HUES48 (cell line): ENCODE results near the gene HS6ST3.

Experiments
- H3K27ac ChIP-seq: one replicate; pipeline ENCODE4 v1.7.0; 2013; ENCODE audit warnings: low read depth, low read length, inconsistent platforms
- H3K27me3 ChIP-seq: 2 replicates; pipeline ENCODE4 v1.6.1; 2013; ENCODE audit warnings: mild to moderate bottlenecking, low read length; ENCODE audit not compliant: control insufficient read depth, insufficient read depth
- H3K36me3 ChIP-seq: 2 replicates; pipeline ENCODE4 v1.6.1; 2013; ENCODE audit warnings: low read length; ENCODE audit not compliant: control insufficient read depth, insufficient read depth
- H3K4me1 ChIP-seq: 2 replicates; pipeline ENCODE4 v1.6.1; 2013; ENCODE audit warnings: mild to moderate bottlenecking, low read length; ENCODE audit not compliant: control insufficient read depth, insufficient read depth
- H3K4me3 ChIP-seq: 2 replicates; pipeline ENCODE4 v1.5.1; 2013; ENCODE audit warnings: mild to moderate bottlenecking, low read depth, low read length
- H3K9ac ChIP-seq: 2 replicates; pipeline ENCODE4 v1.6.1; 2013; ENCODE audit warnings: mild to moderate bottlenecking, low read depth, low read length, moderate library complexity
- H3K9me3 ChIP-seq: 2 replicates; pipeline ENCODE4 v1.6.1; 2013; ENCODE audit warnings: low read length; ENCODE audit not compliant: control insufficient read depth, insufficient read depth

HS6ST3 gene

GRCh38 chr13:96397807-96398206 lies 307.9 kb downstream of the HS6ST3 start:
- no peaks in the 10 kb centered on the region for H3K4me1 ChIP-seq

GRCh38 chr13:96398486-96398885 lies 308.6 kb downstream of the HS6ST3 start:
- H3K9ac ChIP-seq: no peak overlapping the region
- no peaks in the 10 kb centered on the region for H3K36me3 ChIP-seq
- no peaks in the 10 kb centered on the region for H3K27me3 ChIP-seq
- no peaks in the 10 kb centered on the region for H3K4me1 ChIP-seq
- H3K9me3 ChIP-seq: no peaks in the 10 kb centered on the region
- H3K27ac ChIP-seq: no peak overlapping the region
- no peak overlapping the region for H3K4me3 ChIP-seq

More at GRCh38 chr13:96397807-96398206, 307.9 kb downstream of the HS6ST3 start:
- H3K9ac ChIP-seq: no peak overlapping the region
- H3K36me3 ChIP-seq: no peaks in the 10 kb centered on the region
- H3K4me3 ChIP-seq: no peak overlapping the region
- H3K27me3 ChIP-seq: no peaks in the 10 kb centered on the region
- H3K27ac ChIP-seq: no peak overlapping the region
- no peaks in the 10 kb centered on the region for H3K9me3 ChIP-seq

- Histone ChIP-seq H3K36me3 (no peaks in the 10 kb centered on the region), H3K9ac (no peak overlapping the region), H3K4me1 (peaks cover 26% of the 10 kb centered on the region), H3K4me3 (no peak overlapping the region), H3K9me3 (no peaks in the 10 kb centered on the region), H3K27me3 (no peaks in the 10 kb centered on the region), H3K27ac (no peak overlapping the region)
Measured at GRCh38 chr13:96403241-96403640, 313.3 kb downstream of the HS6ST3 start.

GRCh38 chr13:96403651-96404050 lies 313.7 kb downstream of the HS6ST3 start:
- Histone ChIP-seq H3K27ac (no peak overlapping the region), H3K9ac (no peak overlapping the region), H3K9me3 (no peaks in the 10 kb centered on the region), H3K4me3 (no peak overlapping the region), H3K4me1 (peaks cover 26% of the 10 kb centered on the region), H3K27me3 (no peaks in the 10 kb centered on the region), H3K36me3 (no peaks in the 10 kb centered on the region)

GRCh38 chr13:96415831-96416385 lies 326.0 kb downstream of the HS6ST3 start:
- Histone ChIP-seq H3K4me3 (no peak overlapping the region), H3K4me1 (peaks cover 13% of the 10 kb centered on the region), H3K27ac (no peak overlapping the region), H3K36me3 (no peaks in the 10 kb centered on the region), H3K9me3 (no peaks in the 10 kb centered on the region), H3K27me3 (no peaks in the 10 kb centered on the region), H3K9ac (no peak overlapping the region)

GRCh38 chr13:96417939-96418685 lies 328.2 kb downstream of the HS6ST3 start:
- Histone ChIP-seq H3K4me3 (no peak overlapping the region), H3K9ac (no peak overlapping the region), H3K4me1 (peaks cover 13% of the 10 kb centered on the region)

GRCh38 chr13:96421314-96421713 lies 331.4 kb downstream of the HS6ST3 start:
- Histone ChIP-seq H3K36me3 (no peaks in the 10 kb centered on the region), H3K4me3 (no peak overlapping the region), H3K27me3 (no peaks in the 10 kb centered on the region), H3K9me3 (no peaks in the 10 kb centered on the region), H3K9ac (no peak overlapping the region), H3K27ac (no peak overlapping the region), H3K4me1 (peaks cover 3% of the 10 kb centered on the region; the same call in 1 of the 2 replicates)

More at GRCh38 chr13:96417939-96418685, 328.2 kb downstream of the HS6ST3 start:
- H3K27ac ChIP-seq: no peak overlapping the region
- H3K27me3 ChIP-seq: no peaks in the 10 kb centered on the region
- no peaks in the 10 kb centered on the region for H3K9me3 ChIP-seq
- no peaks in the 10 kb centered on the region for H3K36me3 ChIP-seq

- Histone ChIP-seq H3K4me3 (no peak overlapping the region), H3K36me3 (no peaks in the 10 kb centered on the region), H3K4me1 (peaks cover 3% of the 10 kb centered on the region; the same call in 1 of the 2 replicates), H3K27me3 (no peaks in the 10 kb centered on the region), H3K27ac (no peak overlapping the region), H3K9ac (no peak overlapping the region), H3K9me3 (no peaks in the 10 kb centered on the region)
Measured at GRCh38 chr13:96422002-96422401, 332.1 kb downstream of the HS6ST3 start.

- Histone ChIP-seq H3K27me3 (no peaks in the 10 kb centered on the region), H3K4me1 (no peaks in the 10 kb centered on the region), H3K4me3 (no peak overlapping the region), H3K27ac (no peak overlapping the region), H3K9me3 (no peaks in the 10 kb centered on the region), H3K9ac (no peak overlapping the region), H3K36me3 (no peaks in the 10 kb centered on the region)
Measured at GRCh38 chr13:96426167-96426566, 336.3 kb downstream of the HS6ST3 start.

GRCh38 chr13:96428911-96429310 lies 339.0 kb downstream of the HS6ST3 start:
- Histone ChIP-seq H3K9me3 (no peaks in the 10 kb centered on the region), H3K36me3 (no peaks in the 10 kb centered on the region), H3K4me1 (no peaks in the 10 kb centered on the region), H3K27me3 (no peaks in the 10 kb centered on the region), H3K4me3 (no peak overlapping the region), H3K27ac (no peak overlapping the region), H3K9ac (no peak overlapping the region)

- no peak overlapping the region for H3K27ac ChIP-seq
- H3K9me3 ChIP-seq: no peaks in the 10 kb centered on the region
- no peak overlapping the region for H3K4me3 ChIP-seq
- no peaks in the 10 kb centered on the region for H3K36me3 ChIP-seq
- H3K4me1 ChIP-seq: no peaks in the 10 kb centered on the region
- no peak overlapping the region for H3K9ac ChIP-seq
- H3K27me3 ChIP-seq: no peaks in the 10 kb centered on the region
Measured at GRCh38 chr13:96431044-96431581, 341.2 kb downstream of the HS6ST3 start.
